T-helper 17 cell (primary cell): Measurements from ENCODE around the gene BTBD2. TPM values are rescaled to one million over a fixed set of nuclear protein-coding genes. Genes with fewer than 3 reads are reported as not detected.

ENCODE experiments used
- ATAC-seq: fragments of 150-1000 bp; cut with Tn5 transposase; 2 replicates; pipeline ENCODE4 v1.10.0; 2021; ENCODE audit warnings: mild to moderate bottlenecking, moderate library complexity
- DNase-seq, 3 donors: peaks; one replicate each; pipeline versions ENCODE4 v3.0.0 to v3.0.0-alpha.2; 2020 to 2021
- H3K9me3 ChIP-seq: one replicate; pipeline ENCODE4 v1.7.0; 2013; ENCODE audit warnings: low read length, mild to moderate bottlenecking; ENCODE audit not compliant: control insufficient read depth, poor library complexity, severe bottlenecking
- H3K27ac Mint-ChIP-seq: one replicate; pipeline ENCODE4 v1.8.0; 2022; ENCODE audit warnings: mild to moderate bottlenecking, moderate library complexity, mixed read lengths
- H3K27me3 Mint-ChIP-seq: one replicate; pipeline ENCODE4 v1.8.0; 2022; ENCODE audit warnings: mixed read lengths
- H3K36me3 Mint-ChIP-seq: one replicate; pipeline ENCODE4 v1.8.0; 2022; ENCODE audit warnings: low read depth, mixed read lengths
- H3K4me1 Mint-ChIP-seq: one replicate; pipeline ENCODE4 v1.8.0; 2022; ENCODE audit warnings: mild to moderate bottlenecking, mixed read lengths
- H3K4me3 Mint-ChIP-seq: one replicate; pipeline ENCODE4 v1.8.0; 2022; ENCODE audit warnings: mild to moderate bottlenecking, moderate library complexity, mixed read lengths
- total RNA-seq, 4 donors: library from RNA in 2 of 4; stranded (reverse) in 2 of 4; gene quantifications; one replicate each; pipeline ENCODE4 v1.2.3 and lab custom pipeline; 2022 to 2026

BTBD2 gene
- total RNA-seq, result 10 to 100 TPM; 53.4 to 64.6 TPM
- total RNA-seq (lab: John Stamatoyannopoulos, UW), result 36.2 to 44.1 reads per million in 2 donors

- ATAC-seq (peak; percentile 28), DNase-seq (peak in 2 of 3 donors; percentile 45 to 52)
- peak within 1 kb of the TSS; percentile 87 for H3K4me3 Mint-ChIP-seq
- H3K27ac Mint-ChIP-seq, result peak within 1 kb of the TSS; percentile 32
- peaks cover 21% of the 10 kb centered on the region for H3K4me1 Mint-ChIP-seq
- H3K9me3 ChIP-seq, result no peaks in the 10 kb centered on the region
- no peaks in the 10 kb centered on the region for H3K27me3 Mint-ChIP-seq
- no peaks in the 10 kb centered on the region for H3K36me3 Mint-ChIP-seq
Observed at GRCh38 chr19:2015608-2015950, at the start of gene BTBD2. Gene BTBD2, minus strand, starts transcription at chr19:2015714. Its CDS starts 11 bp downstream, at chr19:2015703.

- H3K4me1 Mint-ChIP-seq, result peaks cover 22% of the 10 kb centered on the region
- no peak for DNase-seq
Observed at GRCh38 chr19:2064788-2065524, 49.4 kb upstream of the BTBD2 start.

GRCh38 chr19:2064395-2064787 lies 48.9 kb upstream of the BTBD2 start:
- no peak overlapping the region for H3K4me3 Mint-ChIP-seq
- H3K36me3 Mint-ChIP-seq, result no peaks in the 10 kb centered on the region
- no peaks in the 10 kb centered on the region for H3K27me3 Mint-ChIP-seq
- H3K9me3 ChIP-seq, result no peaks in the 10 kb centered on the region
- H3K4me1 Mint-ChIP-seq, result peaks cover 18% of the 10 kb centered on the region
- ATAC-seq (no peak), DNase-seq (no peak)
- H3K27ac Mint-ChIP-seq, result no peak overlapping the region

More at GRCh38 chr19:2064788-2065524, 49.4 kb upstream of the BTBD2 start:
- Mint-ChIP-seq H3K27me3 (no peaks in the 10 kb centered on the region), H3K4me3 (no peak overlapping the region), H3K27ac (no peak overlapping the region), H3K36me3 (no peaks in the 10 kb centered on the region)
- ATAC-seq, result no peak
- no peaks in the 10 kb centered on the region for H3K9me3 ChIP-seq

GRCh38 chr19:2063824-2064223 lies 48.3 kb upstream of the BTBD2 start:
- DNase-seq (no peak), ATAC-seq (no peak)
- Mint-ChIP-seq H3K27me3 (no peaks in the 10 kb centered on the region), H3K4me1 (peaks cover 20% of the 10 kb centered on the region), H3K4me3 (no peak overlapping the region), H3K36me3 (no peaks in the 10 kb centered on the region), H3K27ac (no peak overlapping the region)
- no peaks in the 10 kb centered on the region for H3K9me3 ChIP-seq

- Mint-ChIP-seq H3K36me3 (no peaks in the 10 kb centered on the region), H3K4me3 (peak overlapping the region; percentile 91), H3K4me1 (peaks cover 24% of the 10 kb centered on the region), H3K27me3 (no peaks in the 10 kb centered on the region), H3K27ac (peak overlapping the region; percentile 80)
- ATAC-seq (no peak), DNase-seq (no peak)
- no peaks in the 10 kb centered on the region for H3K9me3 ChIP-seq
Observed at GRCh38 chr19:2062770-2063169, 47.3 kb upstream of the BTBD2 start.

GRCh38 chr19:2062389-2062729 lies 46.8 kb upstream of the BTBD2 start:
- H3K36me3 Mint-ChIP-seq, result no peaks in the 10 kb centered on the region
- DNase-seq (no peak), ATAC-seq (no peak)
- peak overlapping the region; percentile 91 for H3K4me3 Mint-ChIP-seq
- H3K4me1 Mint-ChIP-seq, result peaks cover 24% of the 10 kb centered on the region
- H3K9me3 ChIP-seq, result no peaks in the 10 kb centered on the region
- H3K27ac Mint-ChIP-seq, result peak overlapping the region; percentile 80
- no peaks in the 10 kb centered on the region for H3K27me3 Mint-ChIP-seq

GRCh38 chr19:2061495-2062388 lies 46.2 kb upstream of the BTBD2 start:
- peaks cover 26% of the 10 kb centered on the region for H3K4me1 Mint-ChIP-seq
- H3K27me3 Mint-ChIP-seq, result no peaks in the 10 kb centered on the region
- ATAC-seq, result peak; percentile 92
- H3K4me3 Mint-ChIP-seq, result peak overlapping the region; percentile 91
- DNase-seq, result peak; percentile 100
- H3K27ac Mint-ChIP-seq, result peak overlapping the region; percentile 80
- H3K9me3 ChIP-seq, result no peaks in the 10 kb centered on the region
- no peaks in the 10 kb centered on the region for H3K36me3 Mint-ChIP-seq

GRCh38 chr19:2060884-2061494 lies 45.5 kb upstream of the BTBD2 start:
- Mint-ChIP-seq H3K27me3 (no peaks in the 10 kb centered on the region), H3K4me1 (peaks cover 29% of the 10 kb centered on the region), H3K36me3 (no peaks in the 10 kb centered on the region), H3K27ac (peak overlapping the region; percentile 99), H3K4me3 (peak overlapping the region; percentile 91)
- ATAC-seq (peak; percentile 64), DNase-seq (no peak)
- no peaks in the 10 kb centered on the region for H3K9me3 ChIP-seq

GRCh38 chr19:2059422-2060201 lies 44.1 kb upstream of the BTBD2 start:
- ATAC-seq (no peak), DNase-seq (no peak)
- Mint-ChIP-seq H3K27ac (peak overlapping the region; percentile 99), H3K4me1 (peaks cover 35% of the 10 kb centered on the region), H3K36me3 (no peaks in the 10 kb centered on the region), H3K27me3 (no peaks in the 10 kb centered on the region), H3K4me3 (peak overlapping the region; percentile 91)
- H3K9me3 ChIP-seq, result no peaks in the 10 kb centered on the region

- Mint-ChIP-seq H3K4me1 (peaks cover 35% of the 10 kb centered on the region), H3K27me3 (no peaks in the 10 kb centered on the region), H3K36me3 (no peaks in the 10 kb centered on the region), H3K4me3 (peak overlapping the region; percentile 66), H3K27ac (peak overlapping the region; percentile 79)
- no peaks in the 10 kb centered on the region for H3K9me3 ChIP-seq
- no peak for ATAC-seq
- DNase-seq, result no peak
Observed at GRCh38 chr19:2058570-2059421, 43.3 kb upstream of the BTBD2 start.

- H3K4me3 Mint-ChIP-seq, result peak overlapping the region; percentile 66
- no peaks in the 10 kb centered on the region for H3K36me3 Mint-ChIP-seq
- no peaks in the 10 kb centered on the region for H3K9me3 ChIP-seq
- H3K27ac Mint-ChIP-seq, result peak overlapping the region; percentile 79
- no peak for ATAC-seq
- DNase-seq, result no peak
- H3K4me1 Mint-ChIP-seq, result peaks cover 37% of the 10 kb centered on the region
- H3K27me3 Mint-ChIP-seq, result no peaks in the 10 kb centered on the region
Observed at GRCh38 chr19:2057484-2058469, 42.3 kb upstream of the BTBD2 start.
